Neuron (in vitro differentiated cells): ENCODE results near the gene HCST.
"Not testable (repeated sequence)": the region's sequence is repeated elsewhere in the genome, so short reads cannot be mapped to it uniquely, and the experiment has no call there.

Source experiments
- H2AFZ ChIP-seq: one replicate; pipeline ENCODE4 v1.6.1; 2013; ENCODE audit warnings: low read depth, mild to moderate bottlenecking, inconsistent platforms, low read length, moderate library complexity
- H3K27me3 ChIP-seq: one replicate; pipeline ENCODE4 v1.6.1; 2013; ENCODE audit warnings: low read length; ENCODE audit not compliant: insufficient read depth
- H3K36me3 ChIP-seq: one replicate; pipeline ENCODE4 v1.6.1; 2013; ENCODE audit warnings: low read length; ENCODE audit not compliant: insufficient read depth
- H3K4me1 ChIP-seq: one replicate; pipeline ENCODE4 v1.6.1; 2013; ENCODE audit warnings: low read length; ENCODE audit not compliant: insufficient read depth
- H3K4me3 ChIP-seq: 2 replicates; pipeline ENCODE4 v1.5.1; 2013; ENCODE audit warnings: mild to moderate bottlenecking, low read length, moderate library complexity
- H3K9me3 ChIP-seq: one replicate; pipeline ENCODE4 v1.6.1; 2013; ENCODE audit warnings: low read length

Gene HCST

DNA sequence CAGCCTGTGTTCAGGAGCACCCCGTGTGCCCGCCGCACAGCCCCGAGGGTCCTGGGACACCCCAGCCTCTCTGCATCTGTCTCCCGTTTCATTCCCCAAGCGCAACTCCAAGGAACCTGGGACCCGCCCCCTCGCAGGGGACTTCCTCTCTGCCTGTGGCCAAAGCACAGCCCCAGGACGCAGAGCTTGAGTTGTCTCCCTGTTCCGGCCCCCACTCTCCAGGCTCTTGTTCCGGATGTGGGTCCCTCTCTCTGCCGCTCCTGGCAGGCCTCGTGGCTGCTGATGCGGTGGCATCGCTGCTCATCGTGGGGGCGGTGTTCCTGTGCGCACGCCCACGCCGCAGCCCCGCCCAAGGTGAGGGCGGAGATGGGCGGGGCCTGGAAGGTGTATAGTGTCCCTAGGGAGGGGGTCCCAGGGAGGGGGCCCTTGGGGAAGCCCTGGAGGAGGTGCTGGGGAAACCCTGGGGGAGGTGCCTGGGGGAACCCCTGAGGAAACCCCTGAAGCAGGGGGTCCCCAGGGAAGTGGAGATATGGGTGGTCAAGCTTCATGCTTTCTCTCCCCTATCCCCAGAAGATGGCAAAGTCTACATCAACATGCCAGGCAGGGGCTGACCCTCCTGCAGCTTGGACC, 1.3 kb downstream of the HCST start:
- Histone ChIP-seq H2AFZ (no peak overlapping the region), H3K9me3 (no peaks in the 10 kb centered on the region), H3K36me3 (no peaks in the 10 kb centered on the region), H3K4me1 (peaks cover 18% of the 10 kb centered on the region), H3K4me3 (no peak overlapping the region), H3K27me3 (peaks cover 32% of the 10 kb centered on the region)

DNA sequence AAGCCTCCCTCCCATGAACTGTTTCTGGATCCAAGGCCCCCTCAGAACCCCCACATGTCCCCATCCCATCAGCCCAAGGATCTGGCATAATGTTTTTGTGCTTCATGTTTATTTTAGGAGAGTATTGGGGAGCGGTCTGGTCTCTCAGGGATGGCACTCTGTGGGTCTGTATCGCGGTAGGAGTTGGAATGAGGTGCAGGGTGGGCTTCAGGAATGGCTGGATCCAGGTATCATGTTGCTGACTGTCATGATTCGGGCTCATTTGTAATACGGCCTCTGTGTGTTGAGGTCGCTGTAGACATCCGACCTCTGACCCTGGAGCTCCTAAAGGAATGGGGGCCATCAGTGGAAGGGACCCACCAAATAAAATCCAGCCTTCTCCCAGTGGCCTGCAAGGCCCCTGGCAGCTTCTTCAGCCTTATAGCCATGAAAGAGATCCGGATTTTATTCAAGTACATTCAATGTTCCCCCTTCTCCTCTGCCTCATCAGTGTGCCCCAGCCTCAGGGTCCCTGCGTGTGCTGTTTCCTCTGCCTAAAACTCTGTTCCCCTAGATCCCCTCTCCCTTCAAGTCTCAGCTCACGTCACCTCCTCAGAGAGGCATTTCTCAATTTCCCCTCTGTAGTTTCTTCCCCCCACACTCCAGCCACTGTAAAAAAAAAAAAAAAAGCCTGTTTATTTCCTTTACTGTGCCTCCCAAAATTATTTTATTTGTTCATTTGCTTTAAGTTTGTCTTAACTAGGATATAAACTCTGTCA, 2.2 kb downstream of the HCST start:
- H3K4me1 ChIP-seq, result peaks cover 13% of the 10 kb centered on the region
- H3K27me3 ChIP-seq, result peaks cover 32% of the 10 kb centered on the region
- no peaks in the 10 kb centered on the region for H3K36me3 ChIP-seq
- no peaks in the 10 kb centered on the region for H3K9me3 ChIP-seq
- H2AFZ ChIP-seq, result no peak overlapping the region
- no peak overlapping the region for H3K4me3 ChIP-seq

DNA sequence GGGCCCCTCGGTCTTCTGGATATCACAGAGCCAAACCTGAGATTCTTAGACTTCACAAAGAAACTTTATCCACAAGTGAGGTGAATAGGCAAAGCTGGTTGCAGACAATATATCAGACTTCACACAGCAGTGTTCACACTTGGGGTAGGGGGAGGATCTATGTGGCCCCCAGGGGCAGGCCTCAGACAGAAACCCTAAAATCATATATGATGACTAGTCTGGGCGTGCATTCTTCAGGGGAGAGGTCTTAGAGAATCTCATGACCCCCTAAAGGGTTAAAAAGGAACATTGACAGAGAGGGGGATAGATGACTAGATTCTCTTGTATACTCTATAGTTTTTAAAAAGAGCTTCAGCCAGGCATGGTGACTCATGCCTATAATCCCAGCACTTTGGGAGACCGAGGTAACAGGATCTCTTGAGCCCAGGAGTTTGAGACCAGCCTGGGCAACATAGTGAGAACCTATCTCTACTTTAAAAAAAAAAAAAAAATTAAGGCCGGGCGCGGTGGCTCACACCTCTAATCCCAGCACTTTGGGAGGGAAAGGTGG, 2.9 kb downstream of the HCST start:
- Histone ChIP-seq H3K36me3 (no peaks in the 10 kb centered on the region), H3K27me3 (peaks cover 32% of the 10 kb centered on the region), H2AFZ (no peak overlapping the region), H3K4me3 (no peak overlapping the region), H3K9me3 (no peaks in the 10 kb centered on the region), H3K4me1 (peaks cover 13% of the 10 kb centered on the region)

DNA sequence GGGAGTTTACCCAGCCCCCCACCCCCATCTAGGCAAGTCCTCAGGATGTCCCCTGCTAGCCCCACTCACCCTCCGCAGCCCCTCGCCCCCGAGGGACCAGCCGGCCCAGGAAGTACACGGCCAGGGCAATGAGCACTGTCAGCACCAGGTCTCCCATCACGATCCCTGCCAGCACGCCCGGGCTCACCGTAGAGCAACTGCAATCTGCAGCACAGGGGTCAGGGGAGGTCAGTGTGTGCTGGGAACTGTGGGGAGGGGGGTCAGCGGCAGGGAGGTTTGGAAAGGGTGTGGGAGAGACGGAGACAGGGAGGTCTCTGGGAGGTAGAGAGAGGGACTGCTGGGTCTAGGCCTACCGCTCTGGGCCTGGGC, 5.0 kb downstream of the HCST start:
- Histone ChIP-seq H3K36me3 (no peaks in the 10 kb centered on the region), H3K9me3 (no peaks in the 10 kb centered on the region), H3K4me3 (no peak overlapping the region), H3K4me1 (peaks cover 6% of the 10 kb centered on the region), H3K27me3 (peaks cover 23% of the 10 kb centered on the region), H2AFZ (no peak overlapping the region)

DNA sequence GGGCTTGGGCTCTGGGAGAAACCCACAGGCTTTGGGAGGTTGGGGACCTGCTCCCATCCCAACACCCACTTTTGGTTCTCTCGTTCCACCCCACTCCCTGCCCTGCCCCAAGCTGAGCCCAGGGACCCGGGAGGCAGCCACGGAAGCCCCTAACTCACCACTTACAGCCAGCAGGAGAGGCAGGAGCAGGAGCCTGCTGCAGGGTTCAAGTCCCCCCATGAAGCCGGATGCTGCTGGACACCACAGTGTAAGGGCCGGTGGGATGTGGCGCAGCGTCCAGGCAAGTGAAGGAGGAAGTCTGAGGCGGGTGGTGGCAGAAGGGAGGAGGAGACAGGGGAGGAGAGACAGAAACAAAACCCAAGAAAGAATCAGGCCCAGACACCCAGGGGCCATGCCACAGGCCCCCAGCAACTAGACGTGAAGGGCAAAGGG, 5.7 kb downstream of the HCST start, which contains the start of gene TYROBP:
Gene TYROBP, minus strand, starts transcription at position 286 of the 432 bp plus-strand sequence. Its CDS starts 67 bp downstream, at position 219.
- Histone ChIP-seq H3K9me3 (no peaks in the 10 kb centered on the region), H2AFZ (no peak within 1 kb of the TSS), H3K36me3 (no peaks in the 10 kb centered on the region), H3K4me1 (peaks cover 6% of the 10 kb centered on the region), H3K4me3 (no peak within 1 kb of the TSS), H3K27me3 (peaks cover 17% of the 10 kb centered on the region)

DNA sequence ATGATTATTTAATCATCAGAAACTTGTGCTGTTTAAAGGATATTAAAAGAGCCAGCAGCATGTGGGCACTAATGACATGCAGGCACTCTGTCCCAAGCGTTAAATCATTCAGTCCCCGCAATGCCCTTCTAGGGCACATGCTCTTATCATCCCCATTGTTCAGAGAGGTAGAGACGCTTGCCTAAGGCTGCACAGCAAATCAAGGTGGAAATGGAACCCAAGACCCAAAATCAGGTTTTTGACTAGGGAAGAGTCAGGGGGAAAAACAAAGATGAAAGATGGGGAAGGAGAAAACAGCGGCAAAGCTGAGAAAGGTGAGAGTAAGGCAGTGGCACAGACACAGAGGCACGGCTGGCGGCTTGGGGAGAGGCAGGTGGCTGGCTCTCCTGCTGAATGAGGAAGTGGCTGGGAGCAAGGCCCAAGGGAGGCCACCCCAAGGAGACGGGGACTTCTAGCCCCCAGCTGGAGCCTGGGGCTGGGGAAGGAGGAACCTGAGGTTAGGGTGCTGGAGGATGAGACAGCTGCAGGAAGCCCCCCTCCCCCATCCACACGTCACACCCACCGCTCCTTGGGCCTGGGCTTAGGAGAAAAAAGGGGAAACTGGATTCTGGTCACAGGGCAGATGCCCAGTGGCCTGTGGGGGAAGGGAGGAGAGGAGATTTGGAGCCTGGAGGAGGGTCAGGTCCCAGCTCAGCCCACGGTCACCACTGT, 6.8 kb downstream of the HCST start:
- Histone ChIP-seq H3K4me1 (peaks cover 6% of the 10 kb centered on the region), H3K36me3 (no peaks in the 10 kb centered on the region), H2AFZ (no peak overlapping the region), H3K27me3 (peaks cover 7% of the 10 kb centered on the region), H3K9me3 (no peaks in the 10 kb centered on the region), H3K4me3 (no peak overlapping the region)

DNA sequence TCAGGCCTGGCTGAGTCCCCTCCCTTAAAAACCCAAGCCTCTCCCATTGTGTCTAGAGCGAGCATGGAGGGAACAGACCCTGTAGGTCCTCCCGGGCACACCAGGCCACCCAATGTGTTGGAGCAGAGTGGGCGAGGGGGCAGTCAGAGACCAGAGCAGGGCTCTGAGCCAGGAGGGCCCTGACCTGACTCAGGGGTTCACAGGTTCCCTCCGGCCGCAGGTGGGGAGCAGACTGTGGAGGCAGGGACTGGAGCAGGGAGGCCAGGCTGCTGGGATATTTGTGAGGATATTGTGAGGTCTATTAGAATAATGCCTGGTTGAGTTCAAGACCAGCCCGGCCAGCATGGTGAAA, 7.3 kb downstream of the HCST start:
- H3K4me1 ChIP-seq, result peaks cover 6% of the 10 kb centered on the region
- H3K27me3 ChIP-seq, result peaks cover 7% of the 10 kb centered on the region
- no peaks in the 10 kb centered on the region for H3K9me3 ChIP-seq
- no peaks in the 10 kb centered on the region for H3K36me3 ChIP-seq
- no peak overlapping the region for H2AFZ ChIP-seq
- H3K4me3 ChIP-seq, result no peak overlapping the region

DNA sequence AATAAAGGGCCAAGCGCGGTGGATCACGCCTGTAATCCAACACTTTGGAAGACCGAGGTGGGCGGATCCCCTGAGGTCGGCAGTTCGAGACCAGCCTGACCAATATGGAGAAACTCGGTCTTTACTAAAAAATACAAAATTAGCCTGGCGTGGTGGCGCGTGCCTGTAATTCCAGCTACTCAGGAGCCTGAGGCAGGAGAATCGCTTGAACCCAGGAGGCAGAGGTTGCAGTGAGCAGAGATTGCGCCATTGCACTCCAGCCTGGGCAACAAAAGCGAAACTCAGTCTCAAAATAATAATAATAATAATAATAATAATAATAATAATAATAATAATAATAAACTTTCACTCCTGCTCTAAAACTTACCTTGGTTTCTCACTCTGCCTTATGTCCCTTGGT, 8.0 kb downstream of the HCST start:
- not testable (repeated sequence) for H2AFZ ChIP-seq, H3K4me3 ChIP-seq, H3K9me3 ChIP-seq, H3K4me1 ChIP-seq, H3K27me3 ChIP-seq, H3K36me3 ChIP-seq

DNA sequence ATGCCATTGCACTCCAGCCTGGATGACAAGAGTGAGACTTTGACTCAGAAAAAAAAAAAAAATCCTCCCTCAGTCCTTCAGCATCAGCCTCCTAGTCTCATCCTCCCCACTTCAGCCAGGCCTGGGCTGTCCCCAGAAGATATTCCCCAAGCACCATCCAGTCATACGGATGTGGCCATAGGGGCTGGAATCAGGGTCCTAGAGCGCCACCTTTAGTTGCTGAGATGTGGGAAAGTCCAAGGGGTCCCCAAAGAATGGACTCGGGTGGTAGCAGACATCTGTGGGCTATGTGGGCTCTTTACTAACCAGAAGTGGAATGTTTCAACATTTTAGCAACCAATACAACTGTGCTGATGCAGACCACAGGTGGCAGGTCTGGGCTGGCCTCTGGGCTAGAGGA, 8.8 kb downstream of the HCST start:
- no peaks in the 10 kb centered on the region for H3K9me3 ChIP-seq
- H3K27me3 ChIP-seq, result peaks cover 3% of the 10 kb centered on the region
- no peak overlapping the region for H3K4me3 ChIP-seq
- H2AFZ ChIP-seq, result no peak overlapping the region
- no peaks in the 10 kb centered on the region for H3K36me3 ChIP-seq
- H3K4me1 ChIP-seq, result peaks cover 6% of the 10 kb centered on the region

DNA sequence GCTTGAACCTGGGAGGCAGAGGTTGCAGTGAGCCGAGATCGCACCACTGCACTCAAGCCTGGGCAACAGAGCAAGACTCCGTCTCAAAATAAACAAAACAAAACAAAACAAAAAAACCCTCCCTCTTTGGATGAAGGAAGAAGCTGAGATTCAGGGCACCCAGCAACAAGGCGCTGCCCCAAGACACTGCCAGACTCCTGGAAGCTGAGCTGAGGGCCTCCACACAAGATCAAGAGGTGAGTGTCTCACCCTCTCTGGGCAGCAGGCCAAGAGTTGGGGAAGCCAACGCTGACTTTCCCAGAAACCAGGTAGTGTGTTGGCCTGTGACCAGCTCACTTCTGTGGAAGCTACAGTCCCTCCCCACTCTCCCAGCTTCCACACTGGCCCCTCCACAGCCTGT, 9.5 kb downstream of the HCST start:
- H3K36me3 ChIP-seq, result no peaks in the 10 kb centered on the region
- H3K27me3 ChIP-seq, result peaks cover 3% of the 10 kb centered on the region
- no peaks in the 10 kb centered on the region for H3K9me3 ChIP-seq
- H3K4me3 ChIP-seq, result no peak overlapping the region
- H2AFZ ChIP-seq, result no peak overlapping the region
- H3K4me1 ChIP-seq, result peaks cover 6% of the 10 kb centered on the region

DNA sequence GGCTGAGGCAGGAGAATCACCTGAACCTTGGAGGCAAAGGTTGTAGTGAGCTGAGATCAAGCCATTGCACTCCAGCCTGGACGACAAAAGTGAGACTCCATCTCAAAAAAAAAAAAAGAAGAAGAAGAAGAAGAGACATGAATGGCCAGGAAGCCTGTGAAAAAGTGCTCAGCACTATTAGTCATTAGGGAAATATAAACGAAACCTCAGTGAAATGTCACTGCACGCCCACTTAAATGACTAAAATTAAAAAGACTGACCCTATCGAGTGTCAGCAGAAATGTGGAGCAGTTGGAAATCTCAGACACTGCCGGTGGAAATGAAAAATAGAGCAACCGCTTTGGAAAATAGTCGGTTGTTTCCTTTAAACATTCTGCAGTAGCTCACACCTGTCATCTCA, 11.3 kb downstream of the HCST start:
- no peaks in the 10 kb centered on the region for H3K9me3 ChIP-seq
- H3K36me3 ChIP-seq, result no peaks in the 10 kb centered on the region
- H3K27me3 ChIP-seq, result no peaks in the 10 kb centered on the region
- H3K4me3 ChIP-seq, result no peak overlapping the region
- no peaks in the 10 kb centered on the region for H3K4me1 ChIP-seq
- no peak overlapping the region for H2AFZ ChIP-seq

DNA sequence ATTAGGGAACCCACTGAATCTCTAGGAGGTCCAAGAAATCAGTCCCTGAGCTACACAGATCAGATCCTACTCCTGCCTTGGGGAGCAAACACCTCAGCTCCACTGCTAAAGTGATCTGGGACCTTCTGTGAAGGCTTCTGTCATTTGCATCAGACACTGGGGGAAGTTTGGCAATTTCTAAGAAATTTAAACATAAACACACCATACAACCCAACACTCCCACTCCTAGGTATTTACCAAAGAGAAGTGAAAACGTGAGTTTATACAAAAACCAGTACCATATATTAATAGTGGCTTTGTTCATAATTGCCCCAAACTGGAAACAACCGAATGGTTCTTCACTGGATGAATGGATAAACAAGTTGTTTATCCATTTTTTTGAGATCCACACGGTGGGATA, 13.1 kb downstream of the HCST start:
- H3K27me3 ChIP-seq, result no peaks in the 10 kb centered on the region
- no peaks in the 10 kb centered on the region for H3K9me3 ChIP-seq
- no peak overlapping the region for H3K4me3 ChIP-seq
- H3K36me3 ChIP-seq, result no peaks in the 10 kb centered on the region
- H3K4me1 ChIP-seq, result no peaks in the 10 kb centered on the region
- no peak overlapping the region for H2AFZ ChIP-seq

DNA sequence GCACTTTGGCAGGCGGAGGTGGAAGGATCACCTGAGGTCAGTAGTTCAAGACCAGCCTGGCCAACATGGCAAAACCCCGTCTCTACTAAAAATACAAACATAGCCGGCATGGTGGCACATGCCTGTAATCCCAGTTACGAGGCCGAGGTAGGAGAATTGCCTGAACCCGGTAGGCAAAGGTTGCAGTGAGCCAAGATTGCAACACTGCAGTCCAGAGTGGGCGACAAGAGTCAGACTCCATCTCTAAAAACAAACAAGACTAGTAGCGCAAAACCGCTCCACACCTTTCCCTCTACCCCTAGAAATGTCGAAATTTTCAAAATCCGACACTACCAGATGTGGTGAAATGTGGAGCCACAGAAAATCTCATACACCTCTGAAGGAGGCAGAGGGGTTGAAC, 17.0 kb downstream of the HCST start:
- Histone ChIP-seq H2AFZ (no peak overlapping the region), H3K36me3 (no peaks in the 10 kb centered on the region), H3K4me3 (no peak overlapping the region), H3K27me3 (peaks cover 2% of the 10 kb centered on the region), H3K9me3 (no peaks in the 10 kb centered on the region), H3K4me1 (no peaks in the 10 kb centered on the region)
